ENCODE measurements around the gene SNRNP70.
"Not testable (repeated sequence)": the region's sequence is repeated elsewhere in the genome, so short reads cannot be mapped to it uniquely, and the experiment has no call there.

The SNRNP70 gene

DNA sequence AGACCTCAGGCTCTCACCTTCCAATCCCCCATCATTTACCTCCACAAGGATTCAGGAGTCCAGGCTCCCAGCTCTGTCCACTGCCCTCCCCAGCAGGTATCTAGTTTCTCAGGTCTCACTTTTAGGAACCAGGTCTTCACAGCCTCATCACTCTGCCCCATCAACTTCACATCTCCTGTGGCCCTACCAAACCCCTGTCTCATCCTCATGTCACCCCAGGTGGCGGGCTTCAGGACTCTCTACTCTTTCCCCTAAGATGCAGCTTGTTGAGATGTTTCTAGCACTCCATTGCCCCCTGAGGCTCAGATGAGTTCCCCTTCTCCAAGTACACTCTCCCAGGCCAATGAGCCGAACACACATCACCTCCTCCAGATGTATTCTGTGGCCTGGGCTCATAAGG lies 35.6 kb downstream of the SNRNP70 start:
- no peak overlapping the region for H3K4me3 ChIP-seq (ENCODE audit: low read length)
- DNase-seq (ENCODE audit: low read depth) = no peak
- TF ChIP-seq, protein P1, sequence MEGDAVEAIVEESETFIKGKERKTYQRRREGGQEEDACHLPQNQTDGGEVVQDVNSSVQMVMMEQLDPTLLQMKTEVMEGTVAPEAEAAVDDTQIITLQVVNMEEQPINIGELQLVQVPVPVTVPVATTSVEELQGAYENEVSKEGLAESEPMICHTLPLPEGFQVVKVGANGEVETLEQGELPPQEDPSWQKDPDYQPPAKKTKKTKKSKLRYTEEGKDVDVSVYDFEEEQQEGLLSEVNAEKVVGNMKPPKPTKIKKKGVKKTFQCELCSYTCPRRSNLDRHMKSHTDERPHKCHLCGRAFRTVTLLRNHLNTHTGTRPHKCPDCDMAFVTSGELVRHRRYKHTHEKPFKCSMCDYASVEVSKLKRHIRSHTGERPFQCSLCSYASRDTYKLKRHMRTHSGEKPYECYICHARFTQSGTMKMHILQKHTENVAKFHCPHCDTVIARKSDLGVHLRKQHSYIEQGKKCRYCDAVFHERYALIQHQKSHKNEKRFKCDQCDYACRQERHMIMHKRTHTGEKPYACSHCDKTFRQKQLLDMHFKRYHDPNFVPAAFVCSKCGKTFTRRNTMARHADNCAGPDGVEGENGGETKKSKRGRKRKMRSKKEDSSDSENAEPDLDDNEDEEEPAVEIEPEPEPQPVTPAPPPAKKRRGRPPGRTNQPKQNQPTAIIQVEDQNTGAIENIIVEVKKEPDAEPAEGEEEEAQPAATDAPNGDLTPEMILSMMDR (conservative IDR thresholded peaks at IDR 0.05; ENCODE audit: low read depth, low read length) = no peak

DNA sequence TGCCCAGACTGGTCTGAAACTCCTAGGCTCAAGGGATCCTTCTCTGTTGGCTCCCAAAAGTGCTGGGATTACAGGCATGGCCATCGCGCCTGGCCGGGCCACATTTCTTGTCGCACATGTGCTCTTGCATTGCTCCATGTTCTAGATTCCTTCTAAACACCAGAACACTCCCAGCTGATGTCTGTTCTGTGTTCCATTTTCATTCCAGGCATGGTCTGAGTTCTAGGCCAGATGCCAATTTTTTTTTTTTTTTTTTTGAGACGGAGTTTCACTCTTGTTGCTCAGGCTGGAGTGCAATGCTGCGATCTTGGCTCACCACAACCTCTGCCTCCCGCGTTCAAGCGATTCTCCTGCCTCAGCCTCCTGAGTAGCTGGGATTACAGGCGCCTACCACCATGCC lies 36.6 kb downstream of the SNRNP70 start:
- not testable (repeated sequence) for H3K4me3 ChIP-seq (ENCODE audit: low read length); DNase-seq (ENCODE audit: low read depth)

DNA sequence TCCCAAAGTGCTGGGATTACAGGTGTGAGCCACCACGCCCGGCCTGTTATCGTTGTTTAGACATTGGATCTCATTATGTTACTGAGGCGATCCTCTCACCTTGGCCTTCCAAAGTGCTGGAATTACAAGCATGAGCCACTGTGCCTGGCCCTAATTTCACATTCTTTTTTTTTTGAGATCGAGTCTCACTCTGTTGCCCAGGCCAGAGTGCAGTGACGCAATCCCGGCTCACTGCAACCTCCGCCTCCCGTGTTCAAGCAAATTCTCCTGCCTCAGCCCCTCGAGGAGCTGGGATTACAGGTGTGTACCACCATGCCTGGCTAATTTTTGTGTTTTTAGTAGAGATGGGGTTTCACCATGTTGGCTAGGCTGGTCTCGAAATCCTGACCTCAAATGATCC lies 38.0 kb downstream of the SNRNP70 start:
- not testable (repeated sequence) for H3K4me3 ChIP-seq (ENCODE audit: low read length)

DNA sequence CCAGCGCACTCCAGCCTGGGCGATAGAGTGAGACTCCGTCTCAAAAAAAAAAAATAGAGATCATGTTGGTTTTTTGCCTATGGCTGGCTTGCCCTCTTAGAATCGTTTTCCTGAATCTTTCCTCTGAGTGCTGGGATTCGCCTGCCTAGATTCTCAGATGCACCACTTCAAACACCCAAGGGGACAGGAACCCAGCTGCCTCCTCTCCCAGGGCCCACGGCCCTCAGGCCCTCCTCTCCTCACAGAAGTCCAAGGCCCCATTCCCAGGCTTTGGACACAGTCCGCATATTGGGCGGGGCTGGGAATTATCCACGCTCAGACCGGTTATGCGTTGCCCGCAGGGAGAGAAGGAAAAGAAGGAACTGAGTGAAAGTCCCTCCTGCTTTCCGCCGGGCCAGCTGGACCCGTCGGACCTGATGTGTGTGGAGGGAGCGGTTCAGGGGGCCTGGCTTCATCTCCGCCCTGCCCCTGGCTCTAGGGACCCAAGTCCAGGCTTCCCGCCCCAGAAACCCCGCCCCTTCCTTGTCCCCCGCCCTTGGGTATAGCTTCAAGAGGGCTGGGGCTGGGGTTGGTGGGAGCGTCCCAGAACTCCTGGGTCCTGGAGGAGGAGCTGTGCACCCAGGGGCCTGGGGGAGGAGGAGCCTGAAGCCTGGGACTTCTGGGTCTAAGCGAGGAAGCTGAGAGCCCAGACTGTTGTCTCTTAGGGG lies 39.9 kb downstream of the SNRNP70 start:
- TF ChIP-seq, protein P1 (conservative IDR thresholded peaks at IDR 0.05; ENCODE audit: low read depth, low read length) = no peak
- no peak for DNase-seq (ENCODE audit: low read depth)
- no peak overlapping the region for H3K4me3 ChIP-seq (ENCODE audit: low read length)

More for the DNA sequence above, 38.0 kb downstream of the SNRNP70 start:
- DNase-seq (ENCODE audit: low read depth) = not testable (repeated sequence)

DNA sequence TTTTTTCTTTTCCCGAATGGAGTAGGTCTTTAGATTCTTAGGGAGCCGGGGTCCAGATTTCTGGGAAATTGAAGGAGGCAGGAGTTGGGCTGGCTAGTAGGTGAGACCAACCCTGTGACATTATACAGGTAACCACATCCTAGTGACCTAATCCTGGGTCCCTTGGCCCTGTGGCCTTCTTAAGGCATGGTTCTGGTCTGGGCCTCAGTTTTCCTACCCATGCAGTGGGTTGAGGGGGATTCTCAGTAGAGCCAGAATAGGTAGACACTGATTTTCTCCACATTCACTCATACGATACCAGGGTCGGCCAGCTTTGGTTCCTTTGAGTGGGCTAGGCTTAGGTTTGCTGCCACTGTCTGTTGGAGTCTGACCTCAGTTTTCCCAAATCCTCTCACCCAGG lies 41.3 kb downstream of the SNRNP70 start:
- no peak for DNase-seq (ENCODE audit: low read depth)
- H3K4me3 ChIP-seq (ENCODE audit: low read length) = no peak overlapping the region
- TF ChIP-seq, protein P1 (conservative IDR thresholded peaks at IDR 0.05; ENCODE audit: low read depth, low read length) = no peak

DNA sequence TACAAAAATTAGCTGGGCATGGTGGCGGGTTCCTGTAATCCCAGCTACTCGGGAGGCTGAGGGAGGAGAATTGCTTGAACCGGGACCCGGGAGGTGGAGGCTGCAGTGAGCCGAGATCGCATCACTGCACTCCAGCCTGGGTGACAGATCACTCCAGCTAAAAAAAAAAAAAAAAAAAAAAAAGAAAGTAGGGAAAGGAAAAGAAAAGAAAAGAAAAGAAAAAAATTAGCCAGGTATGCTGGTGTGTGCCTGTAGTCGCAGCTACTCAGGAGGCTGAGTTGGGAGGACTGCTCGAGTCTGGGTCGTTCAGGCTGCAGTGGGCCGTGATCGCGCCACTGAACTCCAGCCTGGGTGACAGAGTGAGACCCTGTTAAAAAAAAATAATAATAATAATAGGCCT lies 42.0 kb downstream of the SNRNP70 start:
- H3K4me3 ChIP-seq (ENCODE audit: low read length); DNase-seq (ENCODE audit: low read depth): not testable (repeated sequence)

DNA sequence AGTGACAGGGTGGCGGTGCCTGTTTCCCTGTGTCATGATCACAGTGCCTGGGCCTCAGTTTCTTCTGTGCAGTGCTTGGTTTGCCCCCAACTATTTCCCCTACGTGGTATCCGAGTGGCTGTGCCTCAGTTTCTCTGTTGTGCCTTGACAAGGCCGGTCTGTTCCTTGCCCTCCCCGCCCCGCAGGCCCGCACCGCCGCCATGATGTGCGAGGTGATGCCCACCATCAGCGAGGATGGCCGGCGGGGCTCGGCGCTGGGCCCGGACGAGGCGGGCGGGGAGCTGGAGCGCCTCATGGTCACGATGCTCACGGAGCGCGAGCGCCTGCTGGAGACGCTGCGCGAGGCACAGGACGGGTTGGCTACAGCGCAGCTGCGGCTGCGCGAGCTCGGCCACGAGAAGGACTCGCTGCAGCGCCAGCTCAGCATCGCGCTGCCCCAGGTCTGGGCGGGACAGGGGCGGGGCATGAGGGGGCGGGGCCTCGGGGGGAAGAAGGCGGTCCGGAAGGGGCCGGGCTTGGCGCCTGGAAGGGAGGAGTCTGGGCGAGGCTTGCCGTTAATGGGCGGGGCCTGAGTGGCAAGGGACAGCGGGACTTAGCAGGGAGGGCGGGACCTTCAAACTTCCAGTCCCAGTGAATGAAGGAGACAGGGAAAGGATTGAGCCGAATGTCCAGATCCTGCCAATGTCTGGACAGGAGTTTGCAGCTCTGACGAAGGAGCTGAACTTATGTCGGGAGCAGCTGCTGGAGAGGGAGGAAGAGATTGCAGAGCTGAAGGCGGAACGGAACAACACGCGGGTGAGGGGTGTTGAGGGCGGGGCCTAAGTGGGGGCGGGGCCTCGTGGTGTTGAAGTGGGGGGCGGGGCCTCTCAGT lies 42.7 kb downstream of the SNRNP70 start:
- peak; percentile 84 for DNase-seq (ENCODE audit: low read depth)
- TF ChIP-seq, protein P1 (conservative IDR thresholded peaks at IDR 0.05; ENCODE audit: low read depth, low read length) = no peak

DNA sequence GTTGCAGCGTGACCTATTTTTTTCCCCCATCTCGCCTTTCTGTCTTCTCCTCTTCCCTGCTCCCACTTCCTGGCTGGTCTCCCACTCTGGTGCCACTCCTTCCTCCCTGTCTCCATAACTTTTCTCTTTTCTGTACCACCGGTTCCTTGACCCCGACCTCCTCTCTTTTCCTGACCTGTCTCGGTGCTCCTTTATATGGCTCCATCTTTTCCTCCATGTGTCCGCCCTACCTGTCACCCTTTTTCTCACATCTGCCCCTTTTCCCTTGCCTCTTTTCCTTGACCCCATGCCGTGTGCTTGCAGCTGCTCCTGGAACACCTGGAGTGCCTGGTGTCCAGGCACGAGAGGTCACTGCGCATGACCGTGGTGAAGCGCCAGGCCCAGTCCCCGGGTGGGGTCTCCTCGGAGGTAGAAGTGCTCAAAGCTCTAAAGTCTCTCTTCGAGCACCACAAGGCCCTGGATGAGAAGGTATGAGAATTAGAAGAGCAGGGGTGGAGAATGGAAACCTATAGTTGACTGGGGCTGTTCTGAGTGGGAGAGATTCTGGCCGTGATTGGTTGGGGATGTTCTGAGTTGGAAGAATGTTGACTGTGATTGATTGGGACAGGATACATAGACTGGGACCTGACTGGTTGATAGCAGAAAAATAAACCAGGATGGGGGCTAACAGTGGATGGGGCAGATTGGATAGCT lies 43.4 kb downstream of the SNRNP70 start:
- peak overlapping the region; percentile 37 for H3K4me3 ChIP-seq (ENCODE audit: low read length)
- no peak for DNase-seq (ENCODE audit: low read depth)
- TF ChIP-seq, protein P1 (conservative IDR thresholded peaks at IDR 0.05; ENCODE audit: low read depth, low read length) = no peak

More for the DNA sequence above, 42.7 kb downstream of the SNRNP70 start:
- peak overlapping the region; percentile 37 for H3K4me3 ChIP-seq (ENCODE audit: low read length)

Measured in retinal pigment epithelial cell (primary cell).